Ishikawa (cell line): ENCODE data around the gene MYADM.

Source experiments
- CEBPB ChIP-seq: IDR thresholded peaks from 2 replicates; pipeline ENCODE4 v1.6.1; 2012
- CREB1 ChIP-seq: IDR thresholded peaks from 2 replicates; pipeline ENCODE4 v1.6.1; 2012; ENCODE audit warnings: low read depth
- EGR1 ChIP-seq: IDR thresholded peaks from 2 replicates; pipeline ENCODE4 v1.6.1; 2012
- EP300 ChIP-seq: IDR thresholded peaks from 2 replicates; pipeline ENCODE4 v1.6.1; 2012; ENCODE audit warnings: borderline replicate concordance
- FOXM1 ChIP-seq: IDR thresholded peaks from 2 replicates; pipeline ENCODE4 v1.6.1; 2012; ENCODE audit warnings: low read depth, borderline replicate concordance
- NFIC ChIP-seq: IDR thresholded peaks from 2 replicates; pipeline ENCODE4 v1.6.1; 2012
- RAD21 ChIP-seq: IDR thresholded peaks from 2 replicates; pipeline ENCODE4 v1.6.1; 2012; ENCODE audit warnings: low read depth
- TAF1 ChIP-seq: IDR thresholded peaks from 2 replicates; pipeline ENCODE4 v1.6.1; 2012; ENCODE audit warnings: low read depth, mild to moderate bottlenecking
- TCF12 ChIP-seq: IDR thresholded peaks from 2 replicates; pipeline ENCODE4 v1.6.1; 2012; ENCODE audit warnings: low read depth
- TEAD4 ChIP-seq: IDR thresholded peaks from 2 replicates; pipeline ENCODE4 v1.6.1; 2012
- YY1 ChIP-seq: IDR thresholded peaks from 2 replicates; pipeline ENCODE4 v1.6.1; 2012; ENCODE audit warnings: low read depth
- ZBTB7A ChIP-seq: IDR thresholded peaks from 2 replicates; pipeline ENCODE4 v1.6.1; 2012; ENCODE audit warnings: low read depth
- TF ChIP-seq, protein P1 (sequence below): IDR thresholded peaks from 2 replicates; pipeline ENCODE4 v1.6.1; 2012
- TF ChIP-seq, protein P2 (sequence below): IDR thresholded peaks from 2 replicates; pipeline ENCODE4 v1.6.1; 2012; ENCODE audit warnings: low read depth, mild to moderate bottlenecking
- TF ChIP-seq, protein P3 (sequence below): IDR thresholded peaks from 2 replicates; pipeline ENCODE4 v1.6.1; 2012

Gene MYADM

GRCh38 chr19:53908935-53909415 is 41.3 kb downstream of the MYADM start, which contains the start of gene CACNG7:
TSS of gene CACNG7 (plus strand) at chr19:53909278. CDS start at chr19:53912832, 3,554 bp downstream.
- TF ChIP-seq ZBTB7A (no peak), EGR1 (no peak), TEAD4 (no peak)

DNA sequence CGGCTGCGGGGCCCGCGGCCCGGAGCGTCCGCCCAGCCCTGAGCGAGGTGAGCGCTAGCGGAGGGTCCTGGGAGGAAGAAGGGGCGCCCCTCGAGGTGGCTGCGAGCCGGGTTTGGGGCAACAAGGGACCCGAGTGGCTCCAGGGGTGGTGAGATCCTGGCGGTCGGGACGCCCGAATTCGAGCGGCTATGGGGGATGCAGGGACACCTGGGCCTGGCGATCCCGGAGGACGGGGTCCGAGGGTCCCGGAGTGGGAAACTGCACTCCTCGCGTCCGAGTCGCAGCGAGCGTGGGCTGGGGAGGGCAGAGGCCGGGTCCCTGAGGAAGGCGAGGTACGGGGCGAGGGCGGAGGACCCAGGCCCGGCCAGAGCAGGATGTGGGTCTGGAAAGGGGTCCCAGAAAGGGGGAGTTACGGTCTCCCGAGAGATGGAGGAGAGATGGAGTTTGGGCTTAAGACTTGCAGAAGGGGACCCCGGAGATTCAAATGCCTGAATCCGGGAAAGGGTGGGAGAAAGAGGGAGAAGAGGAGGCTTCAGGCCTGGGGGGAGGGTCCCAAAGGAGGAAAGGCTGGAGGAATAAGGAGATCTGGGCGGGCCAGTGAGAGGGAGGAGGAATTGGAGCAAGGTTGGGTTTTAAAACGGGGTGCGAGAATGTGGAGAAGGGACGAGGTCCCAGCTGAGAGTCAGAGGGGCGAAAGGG is 41.9 kb downstream of the MYADM start:
- TF ChIP-seq, protein P1, sequence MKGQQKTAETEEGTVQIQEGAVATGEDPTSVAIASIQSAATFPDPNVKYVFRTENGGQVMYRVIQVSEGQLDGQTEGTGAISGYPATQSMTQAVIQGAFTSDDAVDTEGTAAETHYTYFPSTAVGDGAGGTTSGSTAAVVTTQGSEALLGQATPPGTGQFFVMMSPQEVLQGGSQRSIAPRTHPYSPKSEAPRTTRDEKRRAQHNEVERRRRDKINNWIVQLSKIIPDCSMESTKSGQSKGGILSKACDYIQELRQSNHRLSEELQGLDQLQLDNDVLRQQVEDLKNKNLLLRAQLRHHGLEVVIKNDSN: no peak
- no peak for TF ChIP-seq EP300
- TF ChIP-seq, protein P2, sequence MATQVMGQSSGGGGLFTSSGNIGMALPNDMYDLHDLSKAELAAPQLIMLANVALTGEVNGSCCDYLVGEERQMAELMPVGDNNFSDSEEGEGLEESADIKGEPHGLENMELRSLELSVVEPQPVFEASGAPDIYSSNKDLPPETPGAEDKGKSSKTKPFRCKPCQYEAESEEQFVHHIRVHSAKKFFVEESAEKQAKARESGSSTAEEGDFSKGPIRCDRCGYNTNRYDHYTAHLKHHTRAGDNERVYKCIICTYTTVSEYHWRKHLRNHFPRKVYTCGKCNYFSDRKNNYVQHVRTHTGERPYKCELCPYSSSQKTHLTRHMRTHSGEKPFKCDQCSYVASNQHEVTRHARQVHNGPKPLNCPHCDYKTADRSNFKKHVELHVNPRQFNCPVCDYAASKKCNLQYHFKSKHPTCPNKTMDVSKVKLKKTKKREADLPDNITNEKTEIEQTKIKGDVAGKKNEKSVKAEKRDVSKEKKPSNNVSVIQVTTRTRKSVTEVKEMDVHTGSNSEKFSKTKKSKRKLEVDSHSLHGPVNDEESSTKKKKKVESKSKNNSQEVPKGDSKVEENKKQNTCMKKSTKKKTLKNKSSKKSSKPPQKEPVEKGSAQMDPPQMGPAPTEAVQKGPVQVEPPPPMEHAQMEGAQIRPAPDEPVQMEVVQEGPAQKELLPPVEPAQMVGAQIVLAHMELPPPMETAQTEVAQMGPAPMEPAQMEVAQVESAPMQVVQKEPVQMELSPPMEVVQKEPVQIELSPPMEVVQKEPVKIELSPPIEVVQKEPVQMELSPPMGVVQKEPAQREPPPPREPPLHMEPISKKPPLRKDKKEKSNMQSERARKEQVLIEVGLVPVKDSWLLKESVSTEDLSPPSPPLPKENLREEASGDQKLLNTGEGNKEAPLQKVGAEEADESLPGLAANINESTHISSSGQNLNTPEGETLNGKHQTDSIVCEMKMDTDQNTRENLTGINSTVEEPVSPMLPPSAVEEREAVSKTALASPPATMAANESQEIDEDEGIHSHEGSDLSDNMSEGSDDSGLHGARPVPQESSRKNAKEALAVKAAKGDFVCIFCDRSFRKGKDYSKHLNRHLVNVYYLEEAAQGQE: no peak
- TF ChIP-seq YY1: no peak
- no peak for TF ChIP-seq FOXM1
- TF ChIP-seq ZBTB7A: no peak
- TF ChIP-seq NFIC: no peak
- no peak for TF ChIP-seq EGR1
- TF ChIP-seq, protein P3, sequence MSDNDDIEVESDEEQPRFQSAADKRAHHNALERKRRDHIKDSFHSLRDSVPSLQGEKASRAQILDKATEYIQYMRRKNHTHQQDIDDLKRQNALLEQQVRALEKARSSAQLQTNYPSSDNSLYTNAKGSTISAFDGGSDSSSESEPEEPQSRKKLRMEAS: no peak

DNA sequence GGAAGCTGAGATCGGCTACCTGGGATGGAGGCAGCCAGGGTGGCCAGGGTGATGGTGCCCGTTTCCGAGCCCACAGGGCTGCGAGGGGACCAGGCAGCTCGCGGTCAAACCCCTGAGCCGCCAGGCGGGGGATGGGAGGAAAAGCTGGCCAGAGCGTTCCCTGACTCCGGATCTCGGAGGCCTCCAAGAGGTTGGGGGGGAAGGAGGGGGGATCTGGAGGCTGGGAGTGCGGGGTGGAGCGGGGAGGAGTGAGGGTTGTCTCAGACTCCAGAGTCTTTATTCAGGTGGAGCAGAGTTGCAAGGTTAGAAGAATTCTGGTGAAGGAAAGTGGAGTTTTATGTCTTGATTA is 42.5 kb downstream of the MYADM start:
- TF ChIP-seq EGR1: no peak
- no peak for TF ChIP-seq ZBTB7A
- TF ChIP-seq CREB1: no peak
- no peak for TF ChIP-seq TEAD4
- no peak for TF ChIP-seq YY1

DNA sequence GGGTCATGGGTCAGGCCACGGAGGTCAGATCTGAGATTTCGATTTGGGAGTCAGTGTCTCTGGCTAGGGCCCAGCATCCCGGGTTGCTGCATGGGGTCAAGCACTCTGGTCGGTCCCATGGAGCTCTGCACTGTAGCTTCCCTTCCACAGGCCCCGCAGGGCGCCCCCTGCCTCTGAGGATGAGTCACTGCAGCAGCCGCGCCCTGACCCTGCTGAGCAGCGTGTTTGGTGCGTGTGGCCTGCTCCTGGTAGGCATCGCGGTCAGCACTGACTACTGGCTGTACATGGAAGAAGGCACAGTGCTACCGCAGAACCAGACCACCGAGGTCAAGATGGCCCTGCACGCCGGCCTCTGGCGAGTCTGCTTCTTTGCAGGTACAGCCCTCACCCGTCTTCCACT is 45.0 kb downstream of the MYADM start:
- TF ChIP-seq, protein P1: no peak
- TF ChIP-seq NFIC: no peak
- TF ChIP-seq CREB1: no peak
- TF ChIP-seq, protein P2: no peak; the same call in 1 of the 2 replicates
- no peak for TF ChIP-seq TCF12
- TF ChIP-seq ZBTB7A: no peak
- no peak for TF ChIP-seq EP300
- TF ChIP-seq FOXM1: no peak
- no peak for TF ChIP-seq TAF1
- no peak for TF ChIP-seq TEAD4
- TF ChIP-seq EGR1: no peak
- TF ChIP-seq, protein P3: no peak
- no peak for TF ChIP-seq CEBPB

- TF ChIP-seq TCF12: no peak
These were observed 47.3 kb downstream of the MYADM start for GRCh38 chr19:53915000-53915399.

- TF ChIP-seq CREB1: no peak
- no peak for TF ChIP-seq TEAD4
- TF ChIP-seq YY1: no peak
These were observed 48.3 kb downstream of the MYADM start for GRCh38 chr19:53916004-53916403.

DNA sequence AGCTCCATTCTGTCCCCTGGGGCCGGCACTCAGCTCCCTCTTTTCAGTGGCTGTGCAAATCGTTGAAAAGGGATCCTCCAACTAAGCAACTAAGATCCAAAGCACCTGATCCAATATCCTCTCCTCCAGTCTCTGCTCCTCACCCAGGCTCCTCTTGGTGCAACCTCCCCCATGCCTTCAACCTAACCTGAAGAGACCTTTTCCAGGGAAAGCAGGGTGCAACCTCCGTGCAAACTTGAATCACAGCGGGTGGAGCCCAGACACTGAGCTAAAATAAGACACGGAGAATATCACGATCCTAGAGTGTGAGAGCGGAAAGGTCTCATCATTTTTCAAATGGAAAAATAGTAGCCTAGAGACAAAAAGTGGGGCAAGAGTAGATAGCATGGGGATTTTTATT is 49.7 kb downstream of the MYADM start:
- TF ChIP-seq TAF1 (no peak), TCF12 (no peak), YY1 (no peak), ZBTB7A (no peak), RAD21 (no peak)
